Measurements from ENCODE around the gene PDLIM5.

Gene PDLIM5

GRCh38 chr4:94412019-94412657 is 39.6 kb upstream of the PDLIM5 start:
- peaks cover 51% of the 10 kb centered on the region for H3K4me1 ChIP-seq (ENCODE audit: control insufficient read depth, insufficient read depth, low read length)
- H3K27me3 ChIP-seq (ENCODE audit: control insufficient read depth, insufficient read depth, low read length) = no peaks in the 10 kb centered on the region
- H3K9ac ChIP-seq (ENCODE audit: low read depth, low read length) = peak overlapping the region; percentile 31
- no peaks in the 10 kb centered on the region for H3K36me3 ChIP-seq (ENCODE audit: insufficient read depth, low read length)
- no peaks in the 10 kb centered on the region for H3K9me3 ChIP-seq (replicated peaks; ENCODE audit: low read length)
- H3K4me3 ChIP-seq (ENCODE audit: low read length) = peak overlapping the region; percentile 38
- peak overlapping the region; percentile 43 for H3K4me2 ChIP-seq (ENCODE audit: low read length)

- H3K9ac ChIP-seq (ENCODE audit: low read depth, low read length) = peak overlapping the region; percentile 31
- H3K9me3 ChIP-seq (replicated peaks; ENCODE audit: low read length) = no peaks in the 10 kb centered on the region
- no peaks in the 10 kb centered on the region for H3K36me3 ChIP-seq (ENCODE audit: insufficient read depth, low read length)
- peak overlapping the region; percentile 43 for H3K4me2 ChIP-seq (ENCODE audit: low read length)
- H3K27me3 ChIP-seq (ENCODE audit: control insufficient read depth, insufficient read depth, low read length) = no peaks in the 10 kb centered on the region
- peaks cover 51% of the 10 kb centered on the region for H3K4me1 ChIP-seq (ENCODE audit: control insufficient read depth, insufficient read depth, low read length)
- H3K4me3 ChIP-seq (ENCODE audit: low read length) = peak overlapping the region; percentile 38
These were observed 39.1 kb upstream of the PDLIM5 start for GRCh38 chr4:94412658-94413038.

- no peaks in the 10 kb centered on the region for H3K36me3 ChIP-seq (ENCODE audit: insufficient read depth, low read length)
- peak overlapping the region; percentile 29 for H3K9ac ChIP-seq (ENCODE audit: low read depth, low read length)
- peak overlapping the region; percentile 43 for H3K4me2 ChIP-seq (ENCODE audit: low read length)
- no peaks in the 10 kb centered on the region for H3K9me3 ChIP-seq (replicated peaks; ENCODE audit: low read length)
- H3K4me3 ChIP-seq (ENCODE audit: low read length) = peak overlapping the region; percentile 3
- H3K4me1 ChIP-seq (ENCODE audit: control insufficient read depth, insufficient read depth, low read length) = peaks cover 51% of the 10 kb centered on the region
- H3K27me3 ChIP-seq (ENCODE audit: control insufficient read depth, insufficient read depth, low read length) = no peaks in the 10 kb centered on the region
These were observed 38.5 kb upstream of the PDLIM5 start for GRCh38 chr4:94413085-94413840.

- H3K4me3 ChIP-seq (ENCODE audit: low read length) = no peak overlapping the region
- no peak overlapping the region for H3K9ac ChIP-seq (ENCODE audit: low read depth, low read length)
- no peaks in the 10 kb centered on the region for H3K36me3 ChIP-seq (ENCODE audit: insufficient read depth, low read length)
- H3K27me3 ChIP-seq (ENCODE audit: control insufficient read depth, insufficient read depth, low read length) = no peaks in the 10 kb centered on the region
- peaks cover 40% of the 10 kb centered on the region for H3K4me1 ChIP-seq (ENCODE audit: control insufficient read depth, insufficient read depth, low read length)
- H3K9me3 ChIP-seq (replicated peaks; ENCODE audit: low read length) = no peaks in the 10 kb centered on the region
- H3K4me2 ChIP-seq (ENCODE audit: low read length) = no peak overlapping the region
These were observed 36.8 kb upstream of the PDLIM5 start for GRCh38 chr4:94414907-94415306.

GRCh38 chr4:94415448-94415847 is 36.3 kb upstream of the PDLIM5 start:
- no peaks in the 10 kb centered on the region for H3K9me3 ChIP-seq (replicated peaks; ENCODE audit: low read length)
- peaks cover 35% of the 10 kb centered on the region for H3K4me1 ChIP-seq (ENCODE audit: control insufficient read depth, insufficient read depth, low read length)
- no peak overlapping the region for H3K4me2 ChIP-seq (ENCODE audit: low read length)
- H3K36me3 ChIP-seq (ENCODE audit: insufficient read depth, low read length) = no peaks in the 10 kb centered on the region
- H3K27me3 ChIP-seq (ENCODE audit: control insufficient read depth, insufficient read depth, low read length) = no peaks in the 10 kb centered on the region
- H3K9ac ChIP-seq (ENCODE audit: low read depth, low read length) = no peak overlapping the region
- H3K4me3 ChIP-seq (ENCODE audit: low read length) = no peak overlapping the region

- Histone ChIP-seq H3K9ac (ENCODE audit: low read depth, low read length) (no peak overlapping the region), H3K4me1 (ENCODE audit: control insufficient read depth, insufficient read depth, low read length) (peaks cover 26% of the 10 kb centered on the region)
These were observed 35.4 kb upstream of the PDLIM5 start for GRCh38 chr4:94416335-94416734.

GRCh38 chr4:94416981-94417380 is 34.8 kb upstream of the PDLIM5 start:
- Histone ChIP-seq H3K9me3 (replicated peaks; ENCODE audit: low read length) (no peaks in the 10 kb centered on the region), H3K4me1 (ENCODE audit: control insufficient read depth, insufficient read depth, low read length) (peaks cover 20% of the 10 kb centered on the region), H3K9ac (ENCODE audit: low read depth, low read length) (no peak overlapping the region), H3K27me3 (ENCODE audit: control insufficient read depth, insufficient read depth, low read length) (no peaks in the 10 kb centered on the region), H3K4me2 (ENCODE audit: low read length) (no peak overlapping the region), H3K36me3 (ENCODE audit: insufficient read depth, low read length) (no peaks in the 10 kb centered on the region), H3K4me3 (ENCODE audit: low read length) (no peak overlapping the region)

More at GRCh38 chr4:94416335-94416734, 35.4 kb upstream of the PDLIM5 start:
- Histone ChIP-seq H3K9me3 (replicated peaks; ENCODE audit: low read length) (no peaks in the 10 kb centered on the region), H3K4me3 (ENCODE audit: low read length) (no peak overlapping the region), H3K27me3 (ENCODE audit: control insufficient read depth, insufficient read depth, low read length) (no peaks in the 10 kb centered on the region), H3K36me3 (ENCODE audit: insufficient read depth, low read length) (no peaks in the 10 kb centered on the region), H3K4me2 (ENCODE audit: low read length) (no peak overlapping the region)

GRCh38 chr4:94419549-94419948 is 32.2 kb upstream of the PDLIM5 start:
- H3K4me1 ChIP-seq (ENCODE audit: control insufficient read depth, insufficient read depth, low read length) = no peaks in the 10 kb centered on the region
- H3K36me3 ChIP-seq (ENCODE audit: insufficient read depth, low read length) = no peaks in the 10 kb centered on the region
- no peak overlapping the region for H3K4me3 ChIP-seq (ENCODE audit: low read length)
- no peak overlapping the region for H3K9ac ChIP-seq (ENCODE audit: low read depth, low read length)
- H3K4me2 ChIP-seq (ENCODE audit: low read length) = no peak overlapping the region
- H3K9me3 ChIP-seq (replicated peaks; ENCODE audit: low read length) = no peaks in the 10 kb centered on the region
- H3K27me3 ChIP-seq (ENCODE audit: control insufficient read depth, insufficient read depth, low read length) = no peaks in the 10 kb centered on the region

GRCh38 chr4:94419956-94420355 is 31.8 kb upstream of the PDLIM5 start:
- no peaks in the 10 kb centered on the region for H3K4me1 ChIP-seq (ENCODE audit: control insufficient read depth, insufficient read depth, low read length)
- no peak overlapping the region for H3K4me2 ChIP-seq (ENCODE audit: low read length)
- no peak overlapping the region for H3K9ac ChIP-seq (ENCODE audit: low read depth, low read length)
- H3K9me3 ChIP-seq (replicated peaks; ENCODE audit: low read length) = no peaks in the 10 kb centered on the region
- no peaks in the 10 kb centered on the region for H3K27me3 ChIP-seq (ENCODE audit: control insufficient read depth, insufficient read depth, low read length)
- no peak overlapping the region for H3K4me3 ChIP-seq (ENCODE audit: low read length)
- no peaks in the 10 kb centered on the region for H3K36me3 ChIP-seq (ENCODE audit: insufficient read depth, low read length)

- Histone ChIP-seq H3K27me3 (ENCODE audit: control insufficient read depth, insufficient read depth, low read length) (no peaks in the 10 kb centered on the region), H3K9ac (ENCODE audit: low read depth, low read length) (no peak overlapping the region), H3K4me2 (ENCODE audit: low read length) (no peak overlapping the region), H3K9me3 (replicated peaks; ENCODE audit: low read length) (no peaks in the 10 kb centered on the region), H3K36me3 (ENCODE audit: insufficient read depth, low read length) (no peaks in the 10 kb centered on the region), H3K4me3 (ENCODE audit: low read length) (no peak overlapping the region), H3K4me1 (ENCODE audit: control insufficient read depth, insufficient read depth, low read length) (no peaks in the 10 kb centered on the region)
These were observed 31.4 kb upstream of the PDLIM5 start for GRCh38 chr4:94420356-94420755.

GRCh38 chr4:94426783-94427182 is 25.0 kb upstream of the PDLIM5 start:
- H3K9me3 ChIP-seq (replicated peaks; ENCODE audit: low read length) = peaks cover 7% of the 10 kb centered on the region
- H3K4me3 ChIP-seq (ENCODE audit: low read length) = no peak overlapping the region
- no peak overlapping the region for H3K4me2 ChIP-seq (ENCODE audit: low read length)
- H3K27me3 ChIP-seq (ENCODE audit: control insufficient read depth, insufficient read depth, low read length) = no peaks in the 10 kb centered on the region
- H3K36me3 ChIP-seq (ENCODE audit: insufficient read depth, low read length) = no peaks in the 10 kb centered on the region
- H3K4me1 ChIP-seq (ENCODE audit: control insufficient read depth, insufficient read depth, low read length) = no peaks in the 10 kb centered on the region
- no peak overlapping the region for H3K9ac ChIP-seq (ENCODE audit: low read depth, low read length)

GRCh38 chr4:94428884-94429283 is 22.9 kb upstream of the PDLIM5 start:
- no peaks in the 10 kb centered on the region for H3K36me3 ChIP-seq (ENCODE audit: insufficient read depth, low read length)
- H3K9ac ChIP-seq (ENCODE audit: low read depth, low read length) = no peak overlapping the region
- H3K4me2 ChIP-seq (ENCODE audit: low read length) = no peak overlapping the region
- peaks cover 7% of the 10 kb centered on the region for H3K9me3 ChIP-seq (replicated peaks; ENCODE audit: low read length)
- H3K4me1 ChIP-seq (ENCODE audit: control insufficient read depth, insufficient read depth, low read length) = no peaks in the 10 kb centered on the region
- H3K27me3 ChIP-seq (ENCODE audit: control insufficient read depth, insufficient read depth, low read length) = no peaks in the 10 kb centered on the region
- H3K4me3 ChIP-seq (ENCODE audit: low read length) = no peak overlapping the region

All from skeletal muscle satellite cell (primary cell).